HepG2 (cell line): ENCODE data around the gene LITAFD. TPM values are rescaled to one million over a fixed set of nuclear protein-coding genes. Genes with fewer than 3 reads are reported as not detected.

Experiments used
- ATAC-seq: fragments of 200-7000 bp; cut with Tn5 transposase; 3 replicates; pipeline ENCODE4 v1.9.1; 2020; ENCODE audit warnings: mild to moderate bottlenecking, moderate library complexity
- BruUV-seq: library from RNA; stranded (reverse); fragments of 400-500 nt; replicated peaks from 2 replicates; lab custom pipeline; 2021; lab: Mats Ljungman, UMichigan
- CTCF ChIA-PET: fragments of 300-600 bp; formaldehyde crosslinking; extraction: SDS; loops from one replicate; lab custom pipeline; 2021; ENCODE audit warnings: low total read pairs, inconsistent platforms, low intra/inter-chr PET ratio; lab: Yijun Ruan, JAX
- POLR2A ChIA-PET: fragments of 350-600 bp; sonication (Branson Sonifier 250); formaldehyde crosslinking; loops from one replicate; lab custom pipeline; 2020; ENCODE audit warnings: antibody characterized with exemption, inconsistent platforms; lab: Yijun Ruan, JAX
- DNase-seq: peaks from one replicate; pipeline ENCODE4 v3.0.0-alpha.2; 2015; ENCODE audit warnings: low spot score
- FAIRE-seq: peaks from 3 replicates; lab custom pipeline; 2011; peaks lifted over from hg19 to GRCh38; lab: Jason Lieb, UNC
- H2AFZ ChIP-seq: one replicate; pipeline ENCODE4 v1.6.1; 2011; ENCODE audit warnings: low read length, inconsistent platforms
- H3K27ac ChIP-seq: fragments of 300-600 bp; 3 replicates; pipeline ENCODE4 v1.8.0; 2011; ENCODE audit warnings: mixed run types, mild to moderate bottlenecking, mixed read lengths, low read length, inconsistent platforms; ENCODE audit not compliant: insufficient read depth; ENCODE audit errors: extremely low read length
- H3K27me3 ChIP-seq, 2 experiments: fragments of 200-600 bp in 1 of 2; 2 replicates in 1 of 2; 3 replicates in 1 of 2; pipeline versions ENCODE4 v1.6.0 to v1.8.0; 2011; ENCODE audit warnings: low read length in 2 of 2, mild to moderate bottlenecking in 2 of 2, moderate library complexity in 2 of 2, inconsistent platforms in 1 of 2; ENCODE audit not compliant: insufficient read depth in 2 of 2, control insufficient read depth in 1 of 2
- H3K36me3 ChIP-seq, 2 experiments: fragments of 200-600 bp in 1 of 2; replicated peaks in 1 of 2; 2 replicates in 1 of 2; 3 replicates in 1 of 2; pipeline versions ENCODE4 v1.5.1 to v1.8.0; 2011; ENCODE audit warnings: low read length in 2 of 2, inconsistent platforms in 1 of 2; ENCODE audit not compliant: insufficient read depth in 2 of 2, control insufficient read depth in 1 of 2
- H3K4me1 ChIP-seq: 2 replicates; pipeline ENCODE4 v1.5.1; 2012; ENCODE audit warnings: low read length, inconsistent platforms; ENCODE audit not compliant: insufficient read depth
- H3K4me2 ChIP-seq: 2 replicates; pipeline ENCODE4 v1.6.0; 2011; ENCODE audit warnings: low read depth, low read length, inconsistent platforms
- H3K4me3 ChIP-seq, 3 experiments: fragments of 200-600 bp in 1 of 3; sonication (generic), shearing (Covaris generic) in 1 of 3; replicated peaks in 1 of 3; 2 replicates each; pipeline ENCODE4 v1.5.1; 2011 to 2016; ENCODE audit warnings: low read length in 3 of 3, inconsistent platforms in 2 of 3, low read depth in 2 of 3, mild to moderate bottlenecking in 2 of 3, control low read depth in 1 of 3, mixed read lengths in 1 of 3; ENCODE audit not compliant: insufficient read depth in 1 of 3
- H3K79me2 ChIP-seq: one replicate; pipeline ENCODE4 v1.6.1; 2011; ENCODE audit warnings: low read length, inconsistent platforms; ENCODE audit not compliant: insufficient read depth
- H3K9ac ChIP-seq: 2 replicates; pipeline ENCODE4 v1.6.0; 2011; ENCODE audit warnings: mild to moderate bottlenecking, low read depth, low read length, inconsistent platforms; ENCODE audit not compliant: insufficient read depth
- H3K9me3 ChIP-seq: 2 replicates; pipeline ENCODE4 v1.5.1; 2012; ENCODE audit warnings: mild to moderate bottlenecking, low read length
- H4K20me1 ChIP-seq: 2 replicates; pipeline ENCODE4 v1.6.0; 2011; ENCODE audit warnings: inconsistent platforms, mild to moderate bottlenecking, low read length, moderate library complexity; ENCODE audit not compliant: insufficient read depth
- AGO2 ChIP-seq: fragments of 200-400 bp; formaldehyde crosslinking; optimal IDR thresholded peaks from 2 replicates; pipeline ENCODE3; 2017; ENCODE audit warnings: mild to moderate bottlenecking, low read depth, low read length, moderate library complexity
- RBM22 ChIP-seq: fragments of 200-400 bp; formaldehyde crosslinking; optimal IDR thresholded peaks from 2 replicates; pipeline ENCODE3; 2017; ENCODE audit warnings: mild to moderate bottlenecking, low read length, moderate library complexity
- SNAPC4 ChIP-seq: sonication (generic); formaldehyde crosslinking; IDR thresholded peaks from 2 replicates; pipeline ENCODE4 v1.4.0; 2020; ENCODE audit warnings: mild to moderate bottlenecking, missing genetic modification reagents
- ZNF543 ChIP-seq: sonication (generic); formaldehyde crosslinking; IDR thresholded peaks from 2 replicates; pipeline ENCODE4 v1.4.0; 2020; ENCODE audit warnings: mild to moderate bottlenecking, missing genetic modification reagents
- WGBS: methylation state at CpG from one replicate; pipeline ENCODE4 v1.1.6; 2017; ENCODE audit warnings: low lambda C conversion rate; 5-methylcytosine and 5-hydroxymethylcytosine counted together
- in situ Hi-C: cut with HindIII; loops from 2 replicates; pipeline ENCODE4 v1.10.0; 2017; ENCODE audit warnings: low pct_unique_long_range_greater_than_20kb; ENCODE audit not compliant: extremely low pct_ligation_motif_present
- intact Hi-C: fragments of 100-400 bp; cut with micrococcal nuclease; formaldehyde crosslinking; loops from one replicate; pipeline ENCODE4 v1.10.0; 2022; ENCODE audit not compliant: unreplicated experiment
- polyA plus RNA-seq, 8 experiments: library from polyadenylated mRNA; depleted of rRNA in 3 of 8; stranded (reverse) in 7 of 8; unstranded in 1 of 8; fragments of >200 nt; fragmentation: Illumina TruSeq in 4 of 8; extraction: Trizol in 4 of 8; gene quantifications; 2 replicates each; pipeline versions ENCODE4 v1.2.1 to v1.2.3, GENCODE V29; 2011 to 2016; ENCODE audit warnings: low read depth in 4 of 8, missing spikeins in 1 of 8, mixed read lengths in 1 of 8; ENCODE audit not compliant: insufficient read depth in 1 of 8
- total RNA-seq, 5 experiments: library from RNA; depleted of rRNA; stranded (reverse); fragments of >200 nt; fragmentation: Illumina TruSeq; extraction: Trizol; gene quantifications; 2 replicates each; pipeline ENCODE4 v1.2.3, GENCODE V29; 2016; ENCODE audit warnings: low read depth in 1 of 5

LITAFD gene
- total and polyA plus RNA-seq, 2 of the 13 experiments (the other 11 are each of a cell fraction or from before 2014, with no cell fraction given), result not detected

- DNase-seq (no peak), ATAC-seq (no peak), FAIRE-seq (no peak)
- Histone ChIP-seq H4K20me1 (peaks cover 34% of the 10 kb centered on the region), H3K4me1 (no peaks in the 10 kb centered on the region), H3K4me2 (no peak overlapping the region), H3K79me2 (peaks cover 46% of the 10 kb centered on the region), H3K4me3 (no peak overlapping the region), H3K27ac (no peak overlapping the region), H3K27me3 (no peaks in the 10 kb centered on the region), H3K36me3 (peaks cover 57 to 95% of the 10 kb centered on the region in 2 experiments), H3K9ac (no peak overlapping the region), H3K9me3 (no peaks in the 10 kb centered on the region)
- 99% methylated on average over 10 of the region's 10 CpGs for WGBS
- ChIA-PET POLR2A (no interaction called here), CTCF (no interaction called here)
- intact Hi-C loops, result no loop called here
- no TSS peak for BruUV-seq
- in situ Hi-C loops, result no loop called here
- peak; percentile 46 for TF ChIP-seq AGO2
- TF ChIP-seq ZNF543, result no peak
- peak; percentile 88 for TF ChIP-seq RBM22
- TF ChIP-seq SNAPC4, result no peak
- TF ChIP-seq, all 625 proteins: peak for 2
- no peak overlapping the region for H2AFZ ChIP-seq
Measured at GRCh38 chr16:8921347-8921984, 39.3 kb downstream of the LITAFD start.
